8988T (cell line): ENCODE measurements around the gene LRMDA.

ENCODE experiments used
- DNase-seq: peaks from one replicate; pipeline ENCODE4 v3.0.0; 2011

The LRMDA gene

GRCh38 chr10:75682649-75683557, 251.5 kb downstream of the LRMDA start:
- no peak for DNase-seq

- no peak for DNase-seq
Measured at GRCh38 chr10:75685187-75685586, 253.8 kb downstream of the LRMDA start.

- no peak for DNase-seq
Measured at GRCh38 chr10:75688506-75689300, 257.3 kb downstream of the LRMDA start.

GRCh38 chr10:75693489-75693888, 262.1 kb downstream of the LRMDA start:
- DNase-seq: no peak

GRCh38 chr10:75694269-75694668, 262.8 kb downstream of the LRMDA start:
- DNase-seq: no peak

- no peak for DNase-seq
Measured at GRCh38 chr10:75694790-75695189, 263.4 kb downstream of the LRMDA start.

- no peak for DNase-seq
Measured at GRCh38 chr10:75695994-75696393, 264.6 kb downstream of the LRMDA start.

DNA sequence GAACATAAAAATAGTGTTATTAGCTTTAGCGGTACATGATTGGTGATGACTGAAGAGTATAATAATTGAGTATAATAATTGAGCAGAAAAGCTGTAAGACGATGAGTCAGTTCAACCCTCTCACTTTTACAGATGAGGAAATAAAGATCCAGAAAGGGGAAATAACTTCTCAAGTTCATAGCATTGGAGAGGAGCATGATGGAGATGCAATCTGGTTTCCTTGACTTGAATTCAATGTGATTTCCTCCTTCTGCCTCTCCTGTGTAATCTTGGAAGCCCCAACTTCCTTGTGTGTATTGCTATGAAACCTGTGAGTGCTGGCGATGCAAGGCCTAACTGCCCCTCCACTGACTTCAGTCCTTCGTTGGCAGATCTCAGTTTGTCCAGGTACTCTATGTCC, 265.1 kb downstream of the LRMDA start:
- DNase-seq: no peak

DNA sequence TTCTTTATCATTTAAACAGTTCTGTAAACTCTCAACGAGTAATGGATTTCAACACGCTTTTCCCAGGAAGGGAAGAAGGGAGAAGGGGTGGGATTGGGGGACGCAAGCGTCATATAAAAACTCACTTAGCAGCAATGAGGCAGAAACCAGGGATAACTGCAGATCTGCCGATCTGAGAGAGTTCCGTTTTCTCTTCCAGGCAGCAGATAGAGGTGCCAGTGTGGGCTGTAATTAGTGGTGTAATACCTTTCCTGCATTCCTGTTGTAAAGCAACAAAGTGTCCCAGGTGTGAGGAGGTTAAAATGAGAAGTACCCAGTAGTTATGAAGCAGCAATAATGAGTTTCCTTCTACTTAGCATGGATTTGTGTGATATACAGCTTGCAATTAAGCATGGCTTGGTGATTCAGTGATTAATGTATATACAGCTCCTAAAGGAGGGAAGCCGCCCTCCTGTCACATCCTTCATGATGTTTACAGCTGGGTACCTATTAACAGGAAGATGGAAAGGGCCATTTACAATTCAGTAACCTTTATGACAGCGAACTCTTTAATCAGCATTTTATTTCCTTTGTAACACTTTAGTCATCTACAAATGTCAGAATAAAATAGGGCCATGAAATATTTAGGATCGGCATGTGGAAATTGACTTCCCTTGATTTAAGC, 271.9 kb downstream of the LRMDA start:
- DNase-seq: no peak

GRCh38 chr10:75705426-75705825, 274.0 kb downstream of the LRMDA start:
- no peak for DNase-seq

- DNase-seq: no peak
Measured at GRCh38 chr10:75707080-75707840, 275.8 kb downstream of the LRMDA start.

DNA sequence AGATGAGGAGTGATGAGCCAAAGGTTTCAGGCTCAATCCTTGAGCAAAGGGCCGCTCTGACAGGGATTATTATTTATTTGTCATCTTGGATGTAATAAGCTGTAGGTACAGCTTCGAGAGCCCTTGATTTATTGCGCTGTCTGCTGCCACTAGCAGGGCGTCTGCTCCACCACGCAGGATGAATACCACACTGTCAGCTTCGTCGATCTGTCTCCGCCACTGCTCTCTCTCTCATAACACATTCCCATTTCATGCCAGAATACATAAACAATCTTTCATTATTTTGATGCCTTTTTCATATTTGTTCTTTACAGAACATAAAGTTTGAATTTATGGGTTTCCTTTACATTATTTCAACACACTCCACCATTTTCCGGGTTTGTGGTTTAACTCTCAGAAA, 276.6 kb downstream of the LRMDA start:
- DNase-seq: no peak

DNA sequence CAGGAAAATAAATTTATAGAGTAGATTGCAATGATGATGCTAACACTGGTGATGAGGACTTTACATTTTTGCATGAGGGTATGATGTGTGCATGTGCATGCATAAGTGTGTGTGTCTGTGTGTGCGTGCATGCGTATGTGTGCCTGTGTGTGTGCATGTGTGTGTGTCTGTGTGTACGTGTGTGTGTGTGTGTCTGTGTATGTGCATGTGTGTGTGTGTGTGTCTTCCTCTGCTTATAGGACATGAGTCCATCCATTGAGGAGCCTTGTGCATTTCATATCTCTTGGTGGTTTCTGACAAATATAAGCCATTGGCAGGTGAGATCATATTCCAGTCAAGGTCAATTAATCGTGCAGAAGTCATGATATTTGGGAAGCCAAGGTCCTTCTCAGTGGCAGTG, 277.8 kb downstream of the LRMDA start:
- DNase-seq: no peak

GRCh38 chr10:75709811-75710210, 278.4 kb downstream of the LRMDA start:
- DNase-seq: no peak

- DNase-seq: no peak
Measured at GRCh38 chr10:75712242-75712880, 280.9 kb downstream of the LRMDA start.

- no peak for DNase-seq
Measured at GRCh38 chr10:75716506-75716905, 285.1 kb downstream of the LRMDA start.

DNA sequence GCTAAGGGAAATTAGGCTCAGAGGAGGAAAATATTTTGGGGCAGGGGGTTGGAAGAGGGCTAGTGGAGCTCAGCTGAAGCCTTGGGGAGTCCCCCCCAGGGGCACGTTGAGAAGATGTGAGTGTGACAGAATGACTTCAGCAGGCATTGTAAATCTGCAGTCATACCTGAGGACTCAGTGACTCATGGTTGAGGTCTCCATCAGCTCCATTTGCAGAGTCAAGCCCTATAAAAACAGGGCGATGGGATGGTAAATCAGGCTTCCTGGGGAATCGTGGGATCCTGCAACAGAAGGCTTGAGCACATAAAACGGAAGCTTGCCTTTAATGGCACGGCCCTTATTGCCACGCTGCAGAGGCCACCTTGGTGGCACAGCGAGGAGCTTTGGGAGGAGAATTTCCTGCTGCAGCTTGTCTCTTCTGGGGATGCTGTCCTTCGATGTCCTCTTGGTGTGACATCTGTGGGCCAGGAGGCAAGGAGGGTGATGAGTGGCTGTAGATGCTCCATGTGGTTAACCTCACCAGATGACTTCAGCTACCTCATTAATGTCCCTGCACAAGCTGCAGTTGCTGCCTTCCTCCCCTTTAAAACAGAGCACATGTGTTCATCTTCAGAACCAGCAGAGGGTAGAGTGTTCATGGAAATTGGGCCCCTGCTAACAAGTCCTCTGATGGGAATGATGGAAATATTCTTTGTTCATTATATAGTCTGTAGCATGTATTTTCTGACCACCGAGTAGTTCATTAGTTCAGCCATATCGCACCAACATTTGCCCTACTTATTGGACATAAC, 285.9 kb downstream of the LRMDA start:
- DNase-seq: no peak

GRCh38 chr10:75718991-75719390, 287.6 kb downstream of the LRMDA start:
- DNase-seq: no peak

DNA sequence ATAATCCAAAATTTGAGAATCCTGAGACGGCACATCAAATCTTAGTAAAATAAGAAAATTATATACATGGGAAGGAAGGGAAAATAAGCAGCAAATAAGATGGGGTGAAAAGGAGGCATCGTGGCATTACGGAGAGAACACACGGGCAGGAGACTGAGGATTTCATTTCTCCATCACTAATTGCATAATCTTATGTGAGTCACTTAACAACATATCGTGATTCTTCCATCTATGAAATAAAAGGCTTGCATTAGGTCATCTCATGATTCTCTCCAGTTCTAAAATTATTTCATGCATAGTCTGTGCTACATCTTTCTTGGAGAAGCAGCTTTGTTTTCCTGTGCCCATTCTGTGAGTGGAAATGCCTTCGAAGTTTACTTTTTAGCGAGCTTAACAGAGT, 288.7 kb downstream of the LRMDA start:
- DNase-seq: no peak

- no peak for DNase-seq
Measured at GRCh38 chr10:75722020-75722419, 290.6 kb downstream of the LRMDA start.

DNA sequence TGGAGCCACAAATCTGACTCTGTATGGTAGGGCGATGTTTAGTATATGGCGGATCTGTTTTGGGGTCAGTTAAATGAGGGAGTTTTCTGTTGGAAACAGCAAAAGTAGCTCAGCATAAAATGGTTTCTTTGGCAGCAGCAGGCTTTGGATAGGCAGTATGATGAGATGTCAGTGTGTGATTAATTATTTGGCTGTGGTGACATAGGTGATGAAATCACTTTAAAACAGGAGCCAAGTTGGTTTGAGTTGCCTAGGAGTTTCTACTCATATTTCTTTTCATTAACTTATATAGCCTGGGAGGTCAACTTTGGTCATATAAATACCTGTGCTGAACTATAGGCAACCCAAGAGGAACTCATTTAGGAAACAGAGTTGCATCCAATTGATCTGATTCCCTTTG, 291.2 kb downstream of the LRMDA start:
- no peak for DNase-seq
